GM12801 (cell line): Measurements from ENCODE around the gene SIMC1.

ENCODE experiments used
- CTCF ChIP-seq: IDR thresholded peaks from one replicate; pipeline ENCODE4 v1.5.1; 2011; ENCODE audit warnings: control low read depth; ENCODE audit not compliant: insufficient read length; ENCODE audit errors: extremely low read depth

SIMC1 gene

GRCh38 chr5:176342158-176342483 is 103.9 kb downstream of the SIMC1 start:
- no peak for TF ChIP-seq CTCF

- TF ChIP-seq CTCF, result no peak
Observed at GRCh38 chr5:176342766-176343458, 104.7 kb downstream of the SIMC1 start.

- TF ChIP-seq CTCF, result no peak
Observed at GRCh38 chr5:176350416-176350815, 112.2 kb downstream of the SIMC1 start.

GRCh38 chr5:176352116-176352878 is 114.1 kb downstream of the SIMC1 start:
- TF ChIP-seq CTCF, result no peak

GRCh38 chr5:176353533-176353932 is 115.3 kb downstream of the SIMC1 start:
- TF ChIP-seq CTCF, result no peak

- no peak for TF ChIP-seq CTCF
Observed at GRCh38 chr5:176355400-176356178, 117.4 kb downstream of the SIMC1 start.

- no peak for TF ChIP-seq CTCF
Observed at GRCh38 chr5:176356179-176356566, 117.9 kb downstream of the SIMC1 start.
